Colonic mucosa (tissue), 4 donors: ENCODE measurements around the gene LTB4R. TPM values are rescaled to one million over a fixed set of nuclear protein-coding genes. Genes with fewer than 3 reads are reported as not detected.

Experiments
- DNase-seq: peaks from one replicate; pipeline ENCODE4 v3.0.0-alpha.2; 2020
- H3K27ac ChIP-seq: fragments of 200-600 bp; one replicate; pipeline ENCODE4 v1.8.0; 2021
- H3K27me3 ChIP-seq: fragments of 200-600 bp; one replicate; pipeline ENCODE4 v1.8.0; 2021
- H3K36me3 ChIP-seq: fragments of 200-600 bp; one replicate; pipeline ENCODE4 v1.8.0; 2021
- H3K4me1 ChIP-seq: fragments of 200-600 bp; one replicate; pipeline ENCODE4 v1.8.0; 2021; ENCODE audit warnings: mild to moderate bottlenecking
- H3K4me3 ChIP-seq: fragments of 200-600 bp; one replicate; pipeline ENCODE4 v1.8.0; 2021
- H3K9ac ChIP-seq, 2 donors: one replicate each; pipeline ENCODE4 v1.7.0; 2013; ENCODE audit warnings: control low read depth in 2 of 2, low read depth in 2 of 2, low read length in 2 of 2
- H3K9me3 ChIP-seq: fragments of 200-600 bp; one replicate; pipeline ENCODE4 v1.8.0; 2021
- intact Hi-C: fragments of 100-400 bp; cut with DNase I; formaldehyde crosslinking; loops from one replicate; pipeline ENCODE4 v1.14.1; 2022
- total RNA-seq, 2 donors: library from RNA; stranded (reverse); fragmentation: NEBNext Ultra II Directional in 1 of 2; extraction: Animal tissue kit (Norgen Biotek cat#: 25700) in 1 of 2; gene quantifications; one replicate each; pipeline ENCODE4 v1.2.1, GENCODE V29; 2021
- TF ChIP-seq, protein P1 (sequence below): fragments of 200-600 bp; IDR thresholded peaks from one replicate; pipeline ENCODE4 v1.8.0; 2022; ENCODE audit warnings: antibody characterized with exemption, mild to moderate bottlenecking
- donor health status: healthy.
- donor health status: DM: no; HTN: no; CAD: no.
- donor health status: DM: no; HTN: no; CAD: no.

LTB4R gene
- total RNA-seq, 2 donors from 2014 or later = 1.5 to 4.0 TPM

DNA sequence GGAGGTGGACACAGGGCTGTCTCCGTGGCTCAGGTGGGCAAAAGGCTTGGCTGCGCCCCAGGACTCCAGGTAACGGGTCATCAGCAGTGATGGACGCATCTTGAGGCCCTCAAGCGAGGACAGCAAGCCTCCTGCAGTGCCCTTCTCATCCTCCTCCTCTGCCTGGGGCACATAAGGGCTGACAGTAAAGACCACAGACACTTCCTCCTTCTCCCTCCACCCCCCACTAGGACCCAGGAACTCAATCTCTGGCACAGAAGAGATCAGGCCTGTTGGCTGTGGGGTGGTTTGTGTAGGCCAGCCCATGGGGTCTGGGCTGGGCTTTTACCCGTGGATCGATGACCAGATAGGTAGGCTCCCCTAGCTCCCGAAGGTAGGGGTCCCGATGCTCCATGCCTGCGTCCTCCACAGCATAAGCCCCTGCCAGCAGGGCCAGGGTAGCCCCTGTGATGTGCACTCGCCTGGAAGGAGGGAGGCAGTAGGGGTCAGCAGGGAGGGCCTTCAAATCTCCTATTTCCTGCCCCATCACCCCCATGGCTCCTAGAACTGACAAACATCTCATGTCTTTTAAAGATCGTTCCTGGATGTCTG is 17.9 kb downstream of the LTB4R start:
- DNase-seq = no peak
- Histone ChIP-seq H3K36me3 (no peaks in the 10 kb centered on the region), H3K9me3 (no peaks in the 10 kb centered on the region), H3K4me3 (no peak overlapping the region), H3K9ac (no peak overlapping the region), H3K27ac (no peak overlapping the region), H3K4me1 (peaks cover 6% of the 10 kb centered on the region), H3K27me3 (no peaks in the 10 kb centered on the region)
- TF ChIP-seq, protein P1, sequence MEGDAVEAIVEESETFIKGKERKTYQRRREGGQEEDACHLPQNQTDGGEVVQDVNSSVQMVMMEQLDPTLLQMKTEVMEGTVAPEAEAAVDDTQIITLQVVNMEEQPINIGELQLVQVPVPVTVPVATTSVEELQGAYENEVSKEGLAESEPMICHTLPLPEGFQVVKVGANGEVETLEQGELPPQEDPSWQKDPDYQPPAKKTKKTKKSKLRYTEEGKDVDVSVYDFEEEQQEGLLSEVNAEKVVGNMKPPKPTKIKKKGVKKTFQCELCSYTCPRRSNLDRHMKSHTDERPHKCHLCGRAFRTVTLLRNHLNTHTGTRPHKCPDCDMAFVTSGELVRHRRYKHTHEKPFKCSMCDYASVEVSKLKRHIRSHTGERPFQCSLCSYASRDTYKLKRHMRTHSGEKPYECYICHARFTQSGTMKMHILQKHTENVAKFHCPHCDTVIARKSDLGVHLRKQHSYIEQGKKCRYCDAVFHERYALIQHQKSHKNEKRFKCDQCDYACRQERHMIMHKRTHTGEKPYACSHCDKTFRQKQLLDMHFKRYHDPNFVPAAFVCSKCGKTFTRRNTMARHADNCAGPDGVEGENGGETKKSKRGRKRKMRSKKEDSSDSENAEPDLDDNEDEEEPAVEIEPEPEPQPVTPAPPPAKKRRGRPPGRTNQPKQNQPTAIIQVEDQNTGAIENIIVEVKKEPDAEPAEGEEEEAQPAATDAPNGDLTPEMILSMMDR = no peak
- intact Hi-C loops = no loop called here

GRCh38 chr14:24329736-24330135 is 18.4 kb downstream of the LTB4R start:
- H3K27me3 ChIP-seq = peaks cover 4% of the 10 kb centered on the region
- no peaks in the 10 kb centered on the region for H3K9me3 ChIP-seq
- H3K4me1 ChIP-seq = peaks cover 12% of the 10 kb centered on the region
- no peak overlapping the region for H3K27ac ChIP-seq
- TF ChIP-seq, protein P1 = no peak
- H3K9ac ChIP-seq = no peak overlapping the region
- intact Hi-C loops = loop anchor here (5.0 kb wide), 1 partner anchor 38 kb away; the partner anchor contains the start of gene NFATC4
- peak; percentile 43 for DNase-seq
- no peak overlapping the region for H3K4me3 ChIP-seq
- H3K36me3 ChIP-seq = no peaks in the 10 kb centered on the region

- no peaks in the 10 kb centered on the region for H3K36me3 ChIP-seq
- no peaks in the 10 kb centered on the region for H3K9me3 ChIP-seq
- H3K27ac ChIP-seq = no peak overlapping the region
- H3K9ac ChIP-seq = no peak overlapping the region
- no peak overlapping the region for H3K4me3 ChIP-seq
- TF ChIP-seq, protein P1 = no peak
- intact Hi-C loops = loop anchor here (5.0 kb wide), 1 partner anchor 36 kb away; the partner anchor contains the start of gene NFATC4
- peaks cover 10% of the 10 kb centered on the region for H3K27me3 ChIP-seq
- H3K4me1 ChIP-seq = peaks cover 15% of the 10 kb centered on the region
- DNase-seq = no peak
Observed at GRCh38 chr14:24330973-24331674, 19.8 kb downstream of the LTB4R start.

GRCh38 chr14:24331731-24332267 is 20.5 kb downstream of the LTB4R start:
- H3K9me3 ChIP-seq = no peaks in the 10 kb centered on the region
- no peak overlapping the region for H3K27ac ChIP-seq
- peak overlapping the region in 1 of 2 donors; percentile 46 for H3K9ac ChIP-seq
- DNase-seq = no peak
- intact Hi-C loops = loop anchor here (2.0 to 5.0 kb wide), 2 partner anchors 36 to 107 kb away; partner anchors contain the start of gene NFATC4
- TF ChIP-seq, protein P1 = no peak
- no peak overlapping the region for H3K4me3 ChIP-seq
- peaks cover 15% of the 10 kb centered on the region for H3K4me1 ChIP-seq
- no peaks in the 10 kb centered on the region for H3K36me3 ChIP-seq
- H3K27me3 ChIP-seq = peaks cover 10% of the 10 kb centered on the region

DNA sequence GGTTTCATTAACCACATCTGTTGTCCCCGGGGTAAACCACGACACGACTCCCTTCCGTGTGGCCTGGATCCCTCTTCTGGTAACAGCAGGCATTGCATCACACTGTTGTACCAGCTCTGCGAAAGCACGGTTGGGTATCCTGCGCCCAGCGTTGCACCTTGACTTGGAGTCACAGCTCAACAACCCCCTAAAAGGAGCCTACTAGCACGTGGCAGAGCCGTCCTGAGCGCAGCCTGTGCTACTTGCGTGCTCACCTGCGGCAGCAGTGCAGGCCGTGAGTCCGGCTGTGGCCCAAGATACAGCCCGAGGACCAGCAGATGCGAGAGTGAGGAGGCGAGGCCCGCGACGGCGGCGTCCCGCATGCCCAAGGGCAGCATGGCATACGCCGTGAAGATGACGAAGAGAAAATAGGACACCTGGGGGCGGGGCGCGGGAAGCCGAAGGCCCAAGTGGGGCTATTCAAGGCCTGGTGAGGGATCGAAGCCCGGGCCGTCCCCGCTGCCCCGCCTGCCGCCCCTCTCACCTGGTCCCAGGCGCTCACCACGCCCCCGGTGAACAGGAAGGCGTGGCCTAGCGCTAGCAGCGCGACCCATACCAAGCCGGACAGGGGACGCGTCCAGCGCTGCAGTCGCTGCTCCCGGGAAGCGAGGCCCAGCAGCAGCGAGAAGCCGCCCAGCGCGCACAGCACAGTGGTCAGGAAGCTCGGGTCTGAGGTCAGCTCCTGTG is 21.1 kb downstream of the LTB4R start:
- peaks cover 15% of the 10 kb centered on the region for H3K4me1 ChIP-seq

More for the DNA sequence above, 21.1 kb downstream of the LTB4R start:
- intact Hi-C loops = loop anchor here (2.0 to 5.0 kb wide), 2 partner anchors 35 to 106 kb away; partner anchors contain the start of gene NFATC4
- Histone ChIP-seq H3K36me3 (no peaks in the 10 kb centered on the region), H3K9me3 (no peaks in the 10 kb centered on the region), H3K27ac (no peak overlapping the region), H3K27me3 (peaks cover 10% of the 10 kb centered on the region), H3K9ac (peak overlapping the region; percentile 44 to 46), H3K4me3 (peak overlapping the region; percentile 22)
- peak; percentile 88 for DNase-seq
- TF ChIP-seq, protein P1 = peak; percentile 83
